Stromal cell of bone marrow (primary cell): ENCODE measurements around the gene NR5A2.

Experiments
- DNase-seq: peaks from one replicate; pipeline ENCODE4 v3.0.0-alpha.2; 2012; ENCODE audit warnings: low read depth

NR5A2 gene

DNA sequence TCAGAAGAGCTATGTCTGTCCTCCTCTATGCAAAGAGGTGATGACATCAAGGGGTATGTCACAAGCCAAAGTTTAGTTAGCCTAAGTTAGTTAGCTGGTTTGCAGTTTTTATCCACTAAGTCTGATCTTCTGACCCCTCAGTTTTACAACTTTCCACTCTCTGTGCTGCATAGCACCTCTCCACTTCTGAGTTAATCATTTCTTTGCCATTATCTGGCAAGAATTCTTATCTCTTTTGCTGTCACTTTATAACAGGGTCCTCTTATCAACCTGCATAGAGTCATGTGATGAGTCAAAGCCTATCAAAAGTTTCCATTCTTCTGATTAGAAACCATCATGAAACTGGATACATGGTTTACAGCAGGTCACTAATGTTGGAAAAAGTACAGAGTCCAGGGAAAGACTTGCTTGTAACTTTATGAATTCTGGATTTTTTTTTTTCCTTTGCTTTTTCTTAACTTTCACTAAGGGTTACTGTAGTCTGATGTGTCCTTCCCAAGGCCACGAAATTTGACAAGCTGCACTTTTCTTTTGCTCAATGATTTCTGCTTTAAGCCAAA is at the start of gene NR5A2:
TSS of gene NR5A2 (plus strand) at position 447 of the 560 bp plus-strand sequence. CDS start 138 bp downstream, outside the sequence.
- DNase-seq, result no peak

DNA sequence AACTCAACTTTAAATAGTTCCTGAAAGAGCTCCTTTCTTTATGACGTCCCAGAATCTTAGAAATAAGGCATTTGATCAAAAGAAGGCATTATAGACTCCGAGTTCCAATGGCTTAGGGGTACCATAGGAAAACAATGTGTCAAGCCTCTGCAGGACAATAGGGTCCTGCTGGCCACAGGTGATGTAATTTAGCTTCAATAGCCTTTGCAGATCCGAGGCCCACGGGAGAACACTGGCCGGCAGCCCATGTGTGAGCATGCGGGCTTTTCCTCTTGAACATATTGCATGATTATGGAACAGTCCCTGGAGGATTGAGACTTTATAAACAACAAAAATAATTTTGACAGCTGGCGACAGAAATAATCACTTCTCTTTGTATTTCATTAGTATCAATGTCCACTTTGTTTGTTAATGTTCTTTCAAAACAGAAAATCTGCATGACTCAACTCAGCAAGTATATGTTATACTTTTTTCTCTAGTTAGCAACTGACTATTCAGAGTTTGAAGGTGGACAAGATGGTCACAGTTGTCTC is 49.0 kb upstream of the NR5A2 start:
- DNase-seq, result no peak

GRCh38 chr1:199979071-199979470 is 48.4 kb upstream of the NR5A2 start:
- no peak for DNase-seq

GRCh38 chr1:199981584-199981983 is 45.9 kb upstream of the NR5A2 start:
- DNase-seq, result no peak

DNA sequence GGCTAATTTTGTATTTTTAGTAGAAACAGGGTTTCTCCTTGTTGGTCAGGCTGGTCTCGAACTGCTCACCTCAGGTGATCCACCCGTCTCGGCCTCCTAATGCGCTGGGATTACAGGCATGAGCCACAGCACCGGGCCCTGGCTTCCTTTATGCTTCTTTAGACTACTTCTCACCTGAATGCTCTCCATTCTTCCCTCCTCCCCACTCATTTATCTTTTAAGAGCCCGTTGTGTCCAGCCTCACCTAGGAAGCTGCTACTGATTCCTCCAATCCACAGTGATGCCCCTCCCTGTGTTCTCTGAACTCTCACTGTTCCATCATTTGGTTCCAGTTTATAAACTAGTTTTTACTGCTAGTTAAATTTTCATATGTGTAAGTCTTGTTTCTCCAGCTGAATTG is 44.9 kb upstream of the NR5A2 start:
- DNase-seq, result no peak

DNA sequence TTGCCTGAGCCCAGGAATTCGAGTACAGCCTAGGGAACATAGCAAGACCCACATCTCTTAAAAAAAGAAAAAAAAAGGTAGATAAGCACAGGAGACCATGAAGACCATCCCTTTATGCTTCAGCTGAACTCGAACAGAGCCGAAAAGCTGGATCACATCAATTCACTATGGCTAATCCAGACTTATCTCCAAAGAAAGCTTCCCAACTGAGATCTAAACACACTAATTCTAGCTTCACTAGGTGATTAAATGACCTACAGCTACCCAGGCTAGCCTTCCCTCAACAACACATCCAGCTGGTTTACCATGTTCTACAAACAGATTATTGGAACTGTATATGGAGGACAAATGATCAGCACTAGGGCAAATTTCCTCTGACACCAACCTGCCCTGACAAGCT is 44.0 kb upstream of the NR5A2 start:
- DNase-seq, result no peak

DNA sequence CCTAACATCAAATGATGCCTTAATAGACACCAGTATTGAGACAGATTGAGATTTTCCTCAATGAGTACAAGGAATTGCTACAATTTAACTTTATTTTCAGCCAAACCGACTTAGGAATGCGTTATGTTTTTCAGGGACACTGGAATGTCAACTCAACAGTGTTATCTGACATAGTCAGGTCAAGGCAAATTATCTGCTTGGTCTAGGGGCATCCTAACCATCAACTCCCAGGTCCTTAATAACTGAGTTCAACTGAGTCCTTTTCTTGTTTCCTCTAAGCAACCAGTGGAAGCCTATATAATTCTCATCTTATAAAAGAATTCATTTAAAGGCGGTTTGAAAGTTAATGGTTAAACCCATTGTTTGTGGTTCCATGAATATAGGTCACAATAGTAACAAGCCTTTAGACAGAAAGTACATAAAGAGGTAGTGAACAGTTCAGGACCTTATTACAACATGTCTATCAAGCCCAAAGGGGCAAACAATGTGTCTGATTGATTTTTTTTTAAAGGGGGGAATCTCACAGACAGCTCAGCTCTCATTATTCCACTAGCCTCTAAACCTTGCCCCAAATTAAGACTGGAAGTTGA is 32.3 kb upstream of the NR5A2 start:
- DNase-seq, result no peak

GRCh38 chr1:200005165-200005564 is 22.3 kb upstream of the NR5A2 start:
- DNase-seq, result no peak

DNA sequence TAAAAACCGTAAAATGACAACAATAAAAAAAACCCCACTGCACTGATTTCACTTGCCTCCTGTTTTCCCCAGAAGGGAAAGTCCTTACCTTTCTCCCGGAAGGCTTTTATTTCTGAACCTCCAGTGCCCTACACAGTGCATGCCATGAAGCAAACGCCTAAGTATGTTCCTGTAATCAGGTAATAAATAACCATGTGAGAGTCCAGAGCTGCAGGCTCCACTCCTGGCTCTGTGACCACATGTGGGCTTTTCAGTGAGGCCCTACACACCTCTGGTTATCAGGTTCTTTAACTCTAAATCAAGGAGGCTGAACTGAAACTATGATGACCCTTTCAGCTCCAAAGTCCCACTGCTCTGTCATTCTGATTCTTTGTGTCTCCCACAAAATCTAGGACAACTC is 20.8 kb upstream of the NR5A2 start:
- no peak for DNase-seq

GRCh38 chr1:200015811-200016210 is 11.7 kb upstream of the NR5A2 start:
- no peak for DNase-seq

- no peak for DNase-seq
Observed at GRCh38 chr1:200021577-200022238, 5.8 kb upstream of the NR5A2 start.

GRCh38 chr1:200022239-200022804 is 5.2 kb upstream of the NR5A2 start:
- DNase-seq, result no peak

- DNase-seq, result no peak
Observed at GRCh38 chr1:200028586-200029034, 1.1 kb downstream of the NR5A2 start.

- no peak for DNase-seq
Observed at GRCh38 chr1:200029035-200029821, 1.7 kb downstream of the NR5A2 start.

DNA sequence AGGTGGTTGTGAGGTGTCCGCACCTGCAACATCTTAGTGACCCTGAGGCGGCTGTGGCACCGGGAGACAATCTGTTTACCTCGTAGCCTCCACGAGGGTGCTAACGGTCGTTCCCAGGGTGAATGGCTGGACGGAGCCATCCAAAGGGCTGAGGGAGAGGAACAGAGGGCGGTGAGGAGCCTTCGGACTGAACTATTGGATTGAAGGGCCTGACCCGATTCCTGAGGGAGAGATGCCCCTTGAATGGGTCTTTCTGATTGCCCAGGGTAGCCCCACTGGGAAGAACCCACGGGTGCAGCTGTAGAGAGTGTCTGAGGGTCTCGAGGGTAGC is 2.3 kb downstream of the NR5A2 start:
- no peak for DNase-seq

DNA sequence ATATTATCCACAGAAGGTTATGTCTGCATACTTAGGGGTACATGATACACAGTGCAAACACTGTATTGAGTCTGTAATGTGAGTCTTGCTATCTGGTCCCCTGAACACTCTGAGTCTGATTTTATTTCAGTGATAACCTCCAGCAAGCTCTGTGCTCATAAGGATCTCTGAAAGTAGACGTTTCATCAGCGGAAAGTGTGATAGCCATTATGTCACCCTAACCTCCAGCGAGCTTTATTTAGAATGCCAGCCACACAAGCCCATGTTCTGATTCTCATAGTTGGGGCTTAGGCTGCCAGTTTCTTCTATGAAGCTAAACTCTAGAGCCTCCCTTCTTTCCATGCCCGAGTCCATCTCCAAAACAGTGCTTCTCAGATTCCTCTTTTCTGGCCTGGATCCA is 3.3 kb downstream of the NR5A2 start:
- DNase-seq, result no peak

DNA sequence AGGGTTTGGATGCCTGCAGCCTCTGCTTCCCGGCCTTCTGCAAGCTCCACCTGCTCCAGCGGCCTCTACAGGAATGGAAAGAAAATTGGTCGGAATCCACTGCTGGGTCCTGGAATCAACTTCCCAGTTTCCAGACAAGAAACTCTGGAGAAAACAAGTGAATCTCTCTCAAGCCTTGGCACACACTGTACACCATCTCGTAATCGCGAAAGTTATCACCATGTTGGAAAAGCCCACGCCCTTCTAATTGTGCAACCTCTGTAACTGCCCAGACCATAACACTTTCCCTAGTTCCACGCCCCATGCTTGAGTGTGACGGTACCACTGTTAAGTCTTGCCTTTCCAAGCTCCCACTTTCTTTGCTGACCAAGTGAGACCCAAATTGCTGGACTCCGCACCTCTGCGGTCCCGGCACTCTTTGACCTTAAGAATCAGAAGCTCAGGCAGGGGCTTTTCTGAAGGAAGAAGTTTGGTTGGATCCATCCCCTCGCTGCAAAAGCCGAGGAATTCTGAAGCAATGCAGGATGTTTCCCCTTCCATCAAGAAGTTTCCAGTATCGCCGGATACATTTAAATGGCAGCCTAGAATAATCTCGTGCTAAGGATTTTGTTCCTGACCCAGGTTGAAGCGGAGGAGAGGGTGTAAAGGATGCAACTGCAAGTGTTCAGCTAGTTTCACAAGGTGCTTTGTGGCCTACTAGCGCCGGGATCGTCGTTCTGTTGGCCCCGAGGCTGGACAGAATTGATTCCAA is 6.2 kb downstream of the NR5A2 start:
- DNase-seq, result no peak

DNA sequence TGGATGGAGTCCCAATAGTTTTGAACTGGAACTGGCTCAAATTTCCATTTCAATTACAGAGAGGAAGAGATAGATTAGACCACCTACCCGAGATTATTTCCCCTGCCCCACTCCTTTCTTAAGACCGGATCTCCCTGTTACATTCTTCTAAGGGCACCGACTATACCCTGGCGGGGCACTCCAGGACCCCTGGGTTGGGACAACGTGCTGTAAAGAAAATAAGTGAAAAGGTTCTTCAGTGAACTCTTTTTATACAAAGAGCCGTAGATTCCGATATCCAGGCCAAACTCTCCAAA is 6.7 kb downstream of the NR5A2 start:
- no peak for DNase-seq

DNA sequence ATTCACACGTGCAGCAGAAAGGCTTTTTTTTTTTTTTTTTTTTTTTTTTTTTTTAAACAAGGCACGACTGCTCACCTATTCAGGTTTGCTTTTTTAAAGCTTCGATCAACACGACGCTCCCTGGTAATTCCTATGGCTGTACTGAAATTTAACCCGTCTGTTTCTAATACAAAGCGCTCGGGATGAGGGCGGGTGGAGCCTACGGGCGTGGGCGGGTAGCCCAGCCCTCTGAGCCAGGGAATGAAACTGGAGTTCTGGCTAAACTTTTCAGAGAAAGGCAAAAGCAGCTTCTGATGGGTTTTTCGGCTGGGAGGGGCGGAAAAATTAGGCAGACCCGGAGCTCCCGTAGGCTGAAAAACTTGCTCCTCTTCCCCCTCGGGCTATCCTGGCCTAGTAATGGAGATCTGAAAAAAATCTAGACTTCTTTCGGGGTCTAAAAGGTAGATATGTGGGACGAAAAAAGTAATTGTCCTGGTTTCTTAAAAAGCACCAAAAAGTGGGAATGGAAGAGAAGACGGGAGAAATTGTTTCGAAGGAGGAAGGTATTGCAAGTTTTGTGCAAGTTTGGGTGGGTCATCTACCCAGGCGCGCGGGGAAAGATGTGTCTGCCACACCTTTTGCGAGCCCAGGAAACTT is 7.4 kb downstream of the NR5A2 start:
- no peak for DNase-seq

DNA sequence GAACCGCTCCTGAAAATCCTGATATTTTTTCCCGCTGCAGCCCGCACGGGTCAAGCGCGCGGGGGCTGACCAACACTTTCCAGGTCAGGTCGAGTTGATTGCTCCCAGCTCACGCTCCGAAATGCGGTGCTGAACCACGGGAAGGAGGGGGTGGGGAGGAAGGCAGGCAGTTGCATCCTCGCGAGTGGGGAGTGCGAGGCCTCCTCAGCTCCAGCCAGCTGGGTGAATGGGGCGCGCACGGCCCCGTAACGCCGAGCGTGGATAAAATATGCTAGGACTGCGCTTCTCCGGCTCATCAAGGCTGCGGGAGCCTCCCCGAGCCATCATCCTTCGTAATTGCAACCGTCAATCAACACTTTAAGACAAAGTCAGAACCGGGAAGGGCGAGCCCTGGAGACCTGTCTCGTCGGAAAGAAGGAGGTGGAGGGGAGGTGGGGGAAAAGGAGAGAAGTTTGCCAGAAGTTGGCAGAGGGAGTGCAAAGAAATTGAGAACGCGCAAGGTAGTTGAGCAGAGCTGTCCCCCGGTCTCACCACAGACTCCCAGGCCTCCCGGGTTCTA is 8.0 kb downstream of the NR5A2 start:
- DNase-seq, result no peak

- DNase-seq, result no peak
Observed at GRCh38 chr1:200035956-200036618, 8.6 kb downstream of the NR5A2 start.
